Thyroid gland (tissue), 4 donors: ENCODE measurements around the gene NTF3. TPM values are rescaled to one million over a fixed set of nuclear protein-coding genes. Genes with fewer than 3 reads are reported as not detected.

Experiments
- DNase-seq, 2 donors: peaks; one replicate each; pipeline ENCODE4 v3.0.0-alpha.2; 2019
- H3K27ac ChIP-seq, 3 donors: fragments of 200-600 bp; sonication (generic); 1 replicate in 2 of 3; 2 replicates in 1 of 3; pipeline ENCODE4 v1.5.1; 2016 to 2019; ENCODE audit warnings: mild to moderate bottlenecking in 1 of 3, moderate library complexity in 1 of 3
- H3K27me3 ChIP-seq: fragments of 200-600 bp; sonication (generic); one replicate; pipeline ENCODE4 v1.5.1; 2019
- H3K36me3 ChIP-seq, 2 donors: fragments of 200-600 bp; sonication (generic); one replicate each; pipeline ENCODE4 v1.5.1; 2016 to 2019
- H3K4me1 ChIP-seq, 2 donors: fragments of 200-600 bp; sonication (generic); one replicate each; pipeline ENCODE4 v1.5.1; 2017 to 2019
- H3K4me3 ChIP-seq, 3 donors: fragments of 200-600 bp; sonication (generic); replicated peaks in 1 of 3; 1 replicate in 2 of 3; 2 replicates in 1 of 3; pipeline ENCODE4 v1.5.1; 2016; ENCODE audit warnings: mild to moderate bottlenecking in 1 of 3
- H3K9me3 ChIP-seq: fragments of 200-600 bp; sonication (generic); one replicate; pipeline ENCODE4 v1.5.1; 2017
- POLR2A ChIP-seq, 2 donors: fragments of 450-650 bp; IDR thresholded peaks; one replicate each; pipeline ENCODE4 v1.6.1; 2017; ENCODE audit warnings: antibody characterized with exemption in 2 of 2, mild to moderate bottlenecking in 2 of 2, moderate library complexity in 1 of 2
- WGBS, 2 donors: methylation state at CpG; one replicate each; pipeline ENCODE4 v1.1.5; 2017; 5-methylcytosine and 5-hydroxymethylcytosine counted together
- intact Hi-C: fragments of 100-400 bp; cut with DNase I; formaldehyde crosslinking; loops from one replicate; pipeline ENCODE4 v1.15.1; 2023
- total RNA-seq, 4 donors: library from RNA; depleted of rRNA; stranded (reverse); fragments of >200 nt; gene quantifications; one replicate each; pipeline ENCODE4 v1.2.3, GENCODE V29; 2016
- TF ChIP-seq, protein P1 (sequence below), 6 experiments: fragments of 200-600 bp in 3 of 6; fragments of 450-650 bp in 3 of 6; sonication (generic) in 3 of 6; IDR thresholded peaks; one replicate each; pipeline ENCODE4 v1.5.1; 2016 to 2019; ENCODE audit warnings: antibody characterized with exemption in 6 of 6, mild to moderate bottlenecking in 2 of 6, inconsistent platforms in 1 of 6, moderate library complexity in 1 of 6

Gene NTF3
- total RNA-seq, 4 donors from 2014 or later, result not detected

DNA sequence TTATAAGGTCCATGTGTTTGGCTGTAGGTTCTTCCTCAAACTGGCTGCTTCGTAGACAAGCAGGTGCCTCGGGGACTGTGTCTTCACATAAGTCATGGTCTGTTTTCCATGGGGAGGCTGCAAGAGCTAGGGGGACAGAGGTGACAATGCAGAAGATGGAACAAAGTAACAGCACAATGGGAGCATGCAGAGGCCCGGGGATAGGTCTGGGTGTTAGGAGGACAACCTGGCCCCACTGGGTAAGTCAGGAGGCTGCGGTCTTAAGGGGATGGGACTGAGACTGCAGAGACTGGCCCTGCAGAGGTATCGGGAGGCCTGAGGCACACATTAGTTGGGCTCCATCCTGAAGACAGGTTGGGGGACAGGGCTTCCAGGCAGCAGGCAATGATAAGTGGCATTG is 88.9 kb downstream of the NTF3 start:
- Histone ChIP-seq H3K27ac (no peak overlapping the region), H3K4me1 (no peaks in the 10 kb centered on the region), H3K36me3 (no peaks in the 10 kb centered on the region), H3K9me3 (no peaks in the 10 kb centered on the region), H3K27me3 (no peaks in the 10 kb centered on the region), H3K4me3 (no peak overlapping the region)
- TF ChIP-seq, protein P1, sequence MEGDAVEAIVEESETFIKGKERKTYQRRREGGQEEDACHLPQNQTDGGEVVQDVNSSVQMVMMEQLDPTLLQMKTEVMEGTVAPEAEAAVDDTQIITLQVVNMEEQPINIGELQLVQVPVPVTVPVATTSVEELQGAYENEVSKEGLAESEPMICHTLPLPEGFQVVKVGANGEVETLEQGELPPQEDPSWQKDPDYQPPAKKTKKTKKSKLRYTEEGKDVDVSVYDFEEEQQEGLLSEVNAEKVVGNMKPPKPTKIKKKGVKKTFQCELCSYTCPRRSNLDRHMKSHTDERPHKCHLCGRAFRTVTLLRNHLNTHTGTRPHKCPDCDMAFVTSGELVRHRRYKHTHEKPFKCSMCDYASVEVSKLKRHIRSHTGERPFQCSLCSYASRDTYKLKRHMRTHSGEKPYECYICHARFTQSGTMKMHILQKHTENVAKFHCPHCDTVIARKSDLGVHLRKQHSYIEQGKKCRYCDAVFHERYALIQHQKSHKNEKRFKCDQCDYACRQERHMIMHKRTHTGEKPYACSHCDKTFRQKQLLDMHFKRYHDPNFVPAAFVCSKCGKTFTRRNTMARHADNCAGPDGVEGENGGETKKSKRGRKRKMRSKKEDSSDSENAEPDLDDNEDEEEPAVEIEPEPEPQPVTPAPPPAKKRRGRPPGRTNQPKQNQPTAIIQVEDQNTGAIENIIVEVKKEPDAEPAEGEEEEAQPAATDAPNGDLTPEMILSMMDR (IDR thresholded peaks at IDR 0.05), result no peak
- TF ChIP-seq POLR2A (IDR thresholded peaks at IDR 0.05), result no peak
- intact Hi-C loops, result no loop called here
- 90 to 97% methylated on average over 5 of the region's 5 CpGs for WGBS, 2 donors
- no peak for DNase-seq

DNA sequence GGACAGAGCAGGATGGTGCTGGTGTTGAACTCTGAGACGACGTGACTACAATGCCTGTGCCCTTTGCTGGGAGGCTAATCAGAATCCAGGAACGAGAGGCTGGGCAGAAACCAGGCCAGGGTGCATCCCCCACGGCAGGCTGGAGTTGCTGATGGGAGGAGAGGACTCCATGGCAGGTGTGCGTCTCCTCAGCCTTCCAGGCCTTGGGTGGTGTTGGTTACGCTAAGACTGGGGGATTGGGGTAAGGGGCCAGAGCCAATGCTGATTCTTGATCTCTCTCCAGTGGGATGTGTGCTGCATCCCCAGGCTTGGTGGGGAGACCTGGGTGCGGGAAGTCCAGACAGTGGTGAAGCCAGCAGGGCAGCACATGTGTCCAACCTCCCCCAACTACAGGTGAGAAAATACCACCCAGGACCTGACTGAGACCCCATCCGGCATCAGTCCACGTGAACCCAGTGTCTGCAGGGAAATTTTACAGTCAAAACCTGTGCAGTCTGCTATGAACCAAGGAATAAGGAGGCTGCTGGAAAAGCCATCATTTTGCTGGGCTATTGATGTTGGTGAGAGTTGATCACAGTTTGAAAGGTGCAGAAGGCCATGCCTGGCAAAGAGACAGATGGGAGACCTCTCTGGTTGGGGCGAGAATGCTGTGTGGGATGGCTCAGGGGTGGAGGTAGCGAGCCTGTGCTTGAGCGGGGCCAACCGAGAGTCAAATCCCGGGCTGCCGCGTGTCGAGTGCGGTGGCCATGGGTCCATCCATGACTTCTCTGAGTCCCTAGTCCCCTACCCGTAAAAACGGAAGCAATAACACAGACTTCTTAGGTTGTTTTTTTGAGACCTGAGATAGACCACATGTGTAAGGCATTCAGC is 89.8 kb downstream of the NTF3 start:
- no peaks in the 10 kb centered on the region for H3K36me3 ChIP-seq
- intact Hi-C loops, result no loop called here
- H3K27me3 ChIP-seq, result no peaks in the 10 kb centered on the region
- no peak overlapping the region for H3K27ac ChIP-seq
- H3K4me1 ChIP-seq, result no peaks in the 10 kb centered on the region
- H3K4me3 ChIP-seq, result no peak overlapping the region
- 95% methylated on average over 19 to 20 of the region's 20 CpGs for WGBS, 2 donors
- no peaks in the 10 kb centered on the region for H3K9me3 ChIP-seq
- DNase-seq, result no peak
- TF ChIP-seq, protein P1 (IDR thresholded peaks at IDR 0.05), result no peak
- TF ChIP-seq POLR2A (IDR thresholded peaks at IDR 0.05), result no peak

DNA sequence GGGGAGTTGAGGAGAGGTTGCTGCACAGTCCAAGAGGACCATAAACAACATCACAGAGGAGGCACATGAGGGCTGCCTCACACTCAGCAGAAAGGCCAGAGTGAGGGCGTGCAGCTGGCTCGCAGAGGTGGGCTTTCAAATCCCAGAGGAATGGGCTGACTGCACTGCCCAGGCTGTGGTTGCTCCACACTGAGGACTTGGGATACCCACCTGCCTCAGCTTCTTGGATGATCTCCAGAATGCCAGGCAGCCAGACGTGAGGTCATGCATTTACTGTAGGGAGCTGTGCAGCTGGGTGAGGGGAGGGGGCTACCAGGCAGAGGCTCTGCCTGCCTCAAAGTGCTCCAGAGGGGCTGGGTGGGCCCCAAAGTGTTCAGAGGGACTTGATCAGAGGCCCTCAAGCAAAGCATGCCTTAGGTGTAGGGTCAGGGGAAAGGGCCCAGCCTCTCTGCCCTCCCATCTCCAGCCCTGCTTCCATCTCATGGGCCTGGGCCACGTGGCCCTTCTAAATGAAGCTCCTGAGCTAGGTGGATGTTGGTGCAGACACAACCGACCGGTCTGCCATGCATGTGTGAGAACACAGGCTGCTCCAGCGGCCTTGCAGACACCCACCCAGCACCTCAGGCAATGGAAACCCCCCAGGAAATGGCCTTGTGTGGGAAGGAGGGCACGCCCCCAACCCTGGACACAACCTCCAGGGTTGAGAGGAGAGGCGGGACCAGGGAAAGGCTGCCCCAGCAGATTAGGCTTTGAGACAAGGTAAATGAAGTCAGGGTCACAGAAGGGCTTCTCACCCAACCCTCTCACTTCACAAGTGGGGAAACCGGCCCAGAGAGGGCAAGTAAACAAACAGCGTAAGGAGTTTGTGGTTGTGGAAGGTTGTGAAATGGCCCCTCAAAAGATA is 90.8 kb downstream of the NTF3 start:
- H3K9me3 ChIP-seq, result no peaks in the 10 kb centered on the region
- WGBS, 2 donors, result 84 to 85% methylated on average over 9 to 11 of the region's 11 CpGs
- intact Hi-C loops, result no loop called here
- H3K27me3 ChIP-seq, result no peaks in the 10 kb centered on the region
- no peaks in the 10 kb centered on the region for H3K36me3 ChIP-seq
- no peak for TF ChIP-seq POLR2A (IDR thresholded peaks at IDR 0.05)
- TF ChIP-seq, protein P1 (IDR thresholded peaks at IDR 0.05), result no peak
- H3K4me3 ChIP-seq, result no peak overlapping the region
- no peak for DNase-seq
- no peaks in the 10 kb centered on the region for H3K4me1 ChIP-seq
- no peak overlapping the region for H3K27ac ChIP-seq

DNA sequence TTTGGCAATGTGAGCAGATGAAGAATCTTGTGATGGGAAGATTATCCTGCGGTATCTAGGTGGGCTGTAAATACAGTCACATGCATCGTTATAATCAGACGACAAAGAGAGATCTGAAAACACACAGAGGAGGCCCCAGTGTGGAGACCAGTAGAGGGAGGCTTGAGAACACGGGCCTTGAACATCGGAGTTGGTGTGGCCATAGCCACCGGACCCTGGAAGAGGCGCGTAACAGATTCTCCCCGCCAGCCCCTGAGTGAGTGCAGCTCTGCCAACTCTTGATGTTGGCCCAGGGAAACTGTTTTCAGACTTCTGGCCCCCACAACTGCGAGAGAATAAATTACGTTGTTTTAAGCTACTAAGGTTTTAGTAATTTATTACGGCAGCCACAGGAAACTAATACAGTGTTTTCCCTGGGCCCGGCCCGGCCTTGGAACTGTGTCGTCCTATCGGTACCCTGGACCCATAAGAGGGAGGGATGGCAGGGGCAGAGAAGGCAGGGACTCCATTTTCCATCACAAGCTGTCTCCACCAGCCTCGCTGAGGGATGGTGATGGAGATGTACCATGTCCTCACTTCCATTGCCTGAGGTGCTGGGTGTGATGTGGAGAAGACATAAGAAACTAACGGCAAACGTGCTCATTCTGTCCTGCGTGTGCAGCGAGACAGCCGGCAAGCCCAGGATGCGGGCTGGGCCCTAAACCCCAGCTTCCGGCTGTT is 91.6 kb downstream of the NTF3 start:
- WGBS, 2 donors, result 89 to 90% methylated on average over 24 of the region's 24 CpGs
- H3K9me3 ChIP-seq, result no peaks in the 10 kb centered on the region
- intact Hi-C loops, result no loop called here
- no peaks in the 10 kb centered on the region for H3K27me3 ChIP-seq
- H3K4me3 ChIP-seq, result no peak overlapping the region
- DNase-seq, result no peak
- H3K27ac ChIP-seq, result no peak overlapping the region
- no peaks in the 10 kb centered on the region for H3K36me3 ChIP-seq
- TF ChIP-seq, protein P1 (IDR thresholded peaks at IDR 0.05), result no peak
- TF ChIP-seq POLR2A (IDR thresholded peaks at IDR 0.05), result no peak
- H3K4me1 ChIP-seq, result no peaks in the 10 kb centered on the region
